ENCODE data around the gene C17orf75.

DNA sequence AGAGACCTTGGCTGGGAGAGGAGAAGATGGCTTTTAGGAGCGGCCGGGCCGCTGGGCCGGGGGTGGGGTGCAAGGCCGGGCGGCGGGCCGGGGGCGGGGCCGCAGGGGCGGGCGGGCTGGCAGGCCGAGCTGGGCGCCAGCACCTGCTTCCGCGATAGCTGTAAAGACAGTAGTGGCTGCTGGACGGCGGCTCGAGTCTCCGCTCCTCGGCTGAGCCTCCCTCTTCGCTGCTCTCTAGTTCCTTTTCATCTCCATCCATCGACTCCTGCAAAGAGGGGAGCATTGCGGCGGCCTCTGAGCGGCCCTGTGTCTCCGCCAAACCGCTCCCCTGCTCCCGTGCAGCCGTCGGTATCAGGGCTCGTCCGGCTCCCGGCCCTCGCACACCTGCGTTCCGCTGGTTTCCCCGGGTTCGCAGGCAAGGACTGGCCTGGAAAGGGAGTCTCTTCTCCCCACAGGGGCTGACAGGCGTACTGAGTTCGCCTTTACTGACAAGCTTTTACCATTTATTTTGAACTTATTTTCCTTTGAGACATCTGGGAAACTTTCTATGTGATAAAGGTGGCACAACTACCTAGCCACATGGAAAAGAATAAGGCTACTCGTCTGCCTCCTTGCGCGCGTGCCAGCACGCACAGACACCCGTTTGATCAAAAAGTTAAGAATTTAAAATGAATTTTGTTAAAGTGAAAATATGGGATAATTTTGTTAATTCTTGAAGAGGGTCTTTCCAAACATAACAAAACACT, at the start of gene C17orf75:
- TF ChIP-seq, protein P1, sequence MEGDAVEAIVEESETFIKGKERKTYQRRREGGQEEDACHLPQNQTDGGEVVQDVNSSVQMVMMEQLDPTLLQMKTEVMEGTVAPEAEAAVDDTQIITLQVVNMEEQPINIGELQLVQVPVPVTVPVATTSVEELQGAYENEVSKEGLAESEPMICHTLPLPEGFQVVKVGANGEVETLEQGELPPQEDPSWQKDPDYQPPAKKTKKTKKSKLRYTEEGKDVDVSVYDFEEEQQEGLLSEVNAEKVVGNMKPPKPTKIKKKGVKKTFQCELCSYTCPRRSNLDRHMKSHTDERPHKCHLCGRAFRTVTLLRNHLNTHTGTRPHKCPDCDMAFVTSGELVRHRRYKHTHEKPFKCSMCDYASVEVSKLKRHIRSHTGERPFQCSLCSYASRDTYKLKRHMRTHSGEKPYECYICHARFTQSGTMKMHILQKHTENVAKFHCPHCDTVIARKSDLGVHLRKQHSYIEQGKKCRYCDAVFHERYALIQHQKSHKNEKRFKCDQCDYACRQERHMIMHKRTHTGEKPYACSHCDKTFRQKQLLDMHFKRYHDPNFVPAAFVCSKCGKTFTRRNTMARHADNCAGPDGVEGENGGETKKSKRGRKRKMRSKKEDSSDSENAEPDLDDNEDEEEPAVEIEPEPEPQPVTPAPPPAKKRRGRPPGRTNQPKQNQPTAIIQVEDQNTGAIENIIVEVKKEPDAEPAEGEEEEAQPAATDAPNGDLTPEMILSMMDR (IDR thresholded peaks at IDR 0.05; ENCODE audit: insufficient read depth, low read length, poor library complexity, severe bottlenecking) = no peak
- TF ChIP-seq EZH2phosphoT487 (conservative IDR thresholded peaks at IDR 0.05; ENCODE audit: low read length) = no peak

Data from SU-DHL-6 (cell line).